ENCODE measurements around the gene SLX9.

The SLX9 gene

DNA sequence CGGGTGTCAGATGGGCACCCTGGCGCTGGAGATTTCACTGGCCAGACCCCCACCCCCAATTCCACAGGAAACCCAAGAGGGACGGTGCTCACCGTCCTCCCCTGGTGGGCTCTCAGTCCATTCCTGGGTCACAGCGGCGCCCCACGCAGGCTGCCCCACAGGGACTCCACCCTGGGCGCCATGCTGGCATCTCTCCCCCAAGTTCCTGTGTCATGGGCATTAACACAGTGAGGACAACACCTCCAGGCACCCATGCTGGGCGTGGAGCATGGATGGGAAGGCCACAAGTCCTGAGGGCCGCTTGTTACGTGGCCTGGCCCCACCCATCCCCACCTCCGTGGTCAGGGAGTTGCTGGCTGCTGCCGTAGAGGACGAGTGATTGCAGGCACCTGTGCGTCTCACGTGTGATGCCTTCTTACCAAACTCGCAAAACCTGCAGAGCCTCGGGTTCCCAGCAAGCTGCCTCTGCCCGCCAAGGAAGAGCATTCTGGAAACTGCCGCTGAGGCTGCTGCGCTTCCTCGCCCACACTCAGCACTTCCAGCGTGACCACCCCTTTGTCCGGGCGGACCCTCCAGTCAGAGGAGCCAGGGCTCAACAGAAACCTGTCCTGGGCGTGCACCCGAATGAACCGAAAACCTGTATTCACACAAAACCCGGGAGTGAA lies 60.3 kb downstream of the SLX9 start:
- H2AFZ ChIP-seq (ENCODE audit: low read length) = no peak overlapping the region
- H3K9me3 ChIP-seq (ENCODE audit: low read length) = no peaks in the 10 kb centered on the region
- no peak overlapping the region for H3K27ac ChIP-seq (ENCODE audit: low read depth, low read length, poor library complexity, severe bottlenecking)
- TF ChIP-seq, protein P1, sequence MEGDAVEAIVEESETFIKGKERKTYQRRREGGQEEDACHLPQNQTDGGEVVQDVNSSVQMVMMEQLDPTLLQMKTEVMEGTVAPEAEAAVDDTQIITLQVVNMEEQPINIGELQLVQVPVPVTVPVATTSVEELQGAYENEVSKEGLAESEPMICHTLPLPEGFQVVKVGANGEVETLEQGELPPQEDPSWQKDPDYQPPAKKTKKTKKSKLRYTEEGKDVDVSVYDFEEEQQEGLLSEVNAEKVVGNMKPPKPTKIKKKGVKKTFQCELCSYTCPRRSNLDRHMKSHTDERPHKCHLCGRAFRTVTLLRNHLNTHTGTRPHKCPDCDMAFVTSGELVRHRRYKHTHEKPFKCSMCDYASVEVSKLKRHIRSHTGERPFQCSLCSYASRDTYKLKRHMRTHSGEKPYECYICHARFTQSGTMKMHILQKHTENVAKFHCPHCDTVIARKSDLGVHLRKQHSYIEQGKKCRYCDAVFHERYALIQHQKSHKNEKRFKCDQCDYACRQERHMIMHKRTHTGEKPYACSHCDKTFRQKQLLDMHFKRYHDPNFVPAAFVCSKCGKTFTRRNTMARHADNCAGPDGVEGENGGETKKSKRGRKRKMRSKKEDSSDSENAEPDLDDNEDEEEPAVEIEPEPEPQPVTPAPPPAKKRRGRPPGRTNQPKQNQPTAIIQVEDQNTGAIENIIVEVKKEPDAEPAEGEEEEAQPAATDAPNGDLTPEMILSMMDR (IDR thresholded peaks at IDR 0.05; ENCODE audit: low read length) = no peak
- no peak for TF ChIP-seq EZH2 (IDR thresholded peaks at IDR 0.05; ENCODE audit: borderline replicate concordance, low read length)
- no peaks in the 10 kb centered on the region for H3K79me2 ChIP-seq (ENCODE audit: insufficient read depth, low read length)
- H3K27me3 ChIP-seq (ENCODE audit: insufficient read depth, low read length) = no peaks in the 10 kb centered on the region; the same call in 1 of the 2 replicates
- no peak overlapping the region for H3K4me3 ChIP-seq (ENCODE audit: low read depth, low read length, poor library complexity, severe bottlenecking)
- no peaks in the 10 kb centered on the region for H3K4me1 ChIP-seq (ENCODE audit: insufficient read depth, low read length, severe bottlenecking)
- no peaks in the 10 kb centered on the region for H4K20me1 ChIP-seq (ENCODE audit: insufficient read depth, low read length)
- H3K9ac ChIP-seq (ENCODE audit: low read length) = no peak overlapping the region
- no peaks in the 10 kb centered on the region for H3F3A ChIP-seq (ENCODE audit: insufficient read depth, low read length)
- no peak overlapping the region for H3K4me2 ChIP-seq (ENCODE audit: low read length)
- H3K9me2 ChIP-seq (ENCODE audit: low read depth, low read length) = no peaks in the 10 kb centered on the region
- no peaks in the 10 kb centered on the region for H3K36me3 ChIP-seq (ENCODE audit: insufficient read depth, low read length)

GRCh38 chr21:45000637-45001133 lies 60.9 kb downstream of the SLX9 start:
- Histone ChIP-seq H3K79me2 (ENCODE audit: insufficient read depth, low read length) (no peaks in the 10 kb centered on the region), H3K4me3 (ENCODE audit: low read depth, low read length, poor library complexity, severe bottlenecking) (no peak overlapping the region), H3K27ac (ENCODE audit: low read depth, low read length, poor library complexity, severe bottlenecking) (no peak overlapping the region), H3K4me2 (ENCODE audit: low read length) (no peak overlapping the region), H3F3A (ENCODE audit: insufficient read depth, low read length) (no peaks in the 10 kb centered on the region), H2AFZ (ENCODE audit: low read length) (no peak overlapping the region), H3K9me2 (ENCODE audit: low read depth, low read length) (no peaks in the 10 kb centered on the region), H3K9me3 (ENCODE audit: low read length) (no peaks in the 10 kb centered on the region), H3K27me3 (ENCODE audit: insufficient read depth, low read length) (no peaks in the 10 kb centered on the region; the same call in 1 of the 2 replicates), H3K4me1 (ENCODE audit: insufficient read depth, low read length, severe bottlenecking) (no peaks in the 10 kb centered on the region), H3K9ac (ENCODE audit: low read length) (no peak overlapping the region), H3K36me3 (ENCODE audit: insufficient read depth, low read length) (no peaks in the 10 kb centered on the region), H4K20me1 (ENCODE audit: insufficient read depth, low read length) (no peaks in the 10 kb centered on the region)
- TF ChIP-seq, protein P1 (IDR thresholded peaks at IDR 0.05; ENCODE audit: low read length) = no peak
- TF ChIP-seq EZH2 (IDR thresholded peaks at IDR 0.05; ENCODE audit: borderline replicate concordance, low read length) = no peak

- Histone ChIP-seq H3K27ac (ENCODE audit: low read depth, low read length, poor library complexity, severe bottlenecking) (no peak overlapping the region), H3K9me3 (ENCODE audit: low read length) (no peaks in the 10 kb centered on the region), H3K4me2 (ENCODE audit: low read length) (no peak overlapping the region), H3F3A (ENCODE audit: insufficient read depth, low read length) (no peaks in the 10 kb centered on the region), H4K20me1 (ENCODE audit: insufficient read depth, low read length) (no peaks in the 10 kb centered on the region), H3K9ac (ENCODE audit: low read length) (no peak overlapping the region), H3K79me2 (ENCODE audit: insufficient read depth, low read length) (no peaks in the 10 kb centered on the region), H3K36me3 (ENCODE audit: insufficient read depth, low read length) (no peaks in the 10 kb centered on the region), H3K27me3 (ENCODE audit: insufficient read depth, low read length) (no peaks in the 10 kb centered on the region; the same call in 1 of the 2 replicates), H3K9me2 (ENCODE audit: low read depth, low read length) (no peaks in the 10 kb centered on the region), H2AFZ (ENCODE audit: low read length) (no peak overlapping the region), H3K4me1 (ENCODE audit: insufficient read depth, low read length, severe bottlenecking) (no peaks in the 10 kb centered on the region), H3K4me3 (ENCODE audit: low read depth, low read length, poor library complexity, severe bottlenecking) (no peak overlapping the region)
- TF ChIP-seq, protein P1 (IDR thresholded peaks at IDR 0.05; ENCODE audit: low read length) = no peak
- TF ChIP-seq EZH2 (IDR thresholded peaks at IDR 0.05; ENCODE audit: borderline replicate concordance, low read length) = no peak
These were observed 61.6 kb downstream of the SLX9 start for GRCh38 chr21:45001134-45002095.
